BJ (cell line): ENCODE measurements around the gene FMNL2. TPM values are rescaled to one million over a fixed set of nuclear protein-coding genes. Genes with fewer than 3 reads are reported as not detected.

ENCODE experiments used
- CTCF ChIA-PET: fragments of 350-600 bp; formaldehyde crosslinking; extraction: SDS; loops from one replicate; lab custom pipeline; 2021; ENCODE audit warnings: antibody characterized with exemption, inconsistent platforms; lab: Yijun Ruan, JAX
- POLR2A ChIA-PET: fragments of 300-600 bp; sonication (Branson Sonifier 250); formaldehyde crosslinking; extraction: SDS; loops from one replicate; lab custom pipeline; 2021; ENCODE audit warnings: antibody characterized with exemption; lab: Charles Lee
- DNase-seq: peaks from one replicate; pipeline ENCODE4 v3.0.0-alpha.2; 2011; ENCODE audit warnings: low read depth
- H3K27me3 ChIP-seq: 2 replicates; pipeline ENCODE4 v1.6.0; 2011; ENCODE audit warnings: low read length; ENCODE audit not compliant: control insufficient read depth, insufficient read depth
- H3K36me3 ChIP-seq: 2 replicates; pipeline ENCODE4 v1.5.1; 2011; ENCODE audit warnings: low read length; ENCODE audit not compliant: control insufficient read depth, insufficient read depth
- H3K4me3 ChIP-seq: 2 replicates; pipeline ENCODE4 v1.5.1; 2011; ENCODE audit warnings: low read depth, mild to moderate bottlenecking, control low read depth, low read length
- polyA plus RNA-seq: library from polyadenylated mRNA; depleted of rRNA; stranded (reverse); fragments of >200 nt; gene quantifications from 2 replicates; pipeline ENCODE4 v1.2.3, GENCODE V29; 2011
- TF ChIP-seq, protein P1 (sequence below): IDR thresholded peaks from 2 replicates; pipeline ENCODE4 v1.5.1; 2011; ENCODE audit warnings: low read depth, mild to moderate bottlenecking, control low read depth, inconsistent platforms, low read length, moderate library complexity; ENCODE audit not compliant: insufficient read depth

Gene FMNL2
- polyA plus RNA-seq, 1 experiment = 2.4 TPM

DNA sequence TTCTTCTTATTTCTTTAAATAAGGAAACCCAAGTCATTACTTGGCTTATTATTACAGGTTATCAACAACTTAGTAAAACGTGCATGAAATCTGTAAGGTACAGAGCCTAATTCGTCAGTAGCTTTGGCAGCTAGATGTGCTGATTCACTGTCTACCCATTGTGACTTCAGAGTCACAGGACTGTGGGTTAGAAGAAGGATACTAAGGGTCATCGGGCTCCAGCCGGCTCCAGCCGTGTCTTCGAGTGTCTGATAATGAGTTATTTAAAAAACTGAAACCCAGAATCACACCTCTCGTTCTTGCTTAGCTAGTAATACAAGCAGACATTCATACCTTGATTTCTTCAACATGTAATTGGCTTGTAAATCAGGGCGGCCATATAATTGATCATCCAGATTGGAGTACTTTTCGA is 170.5 kb downstream of the FMNL2 start:
- no peaks in the 10 kb centered on the region for H3K27me3 ChIP-seq
- ChIA-PET CTCF (no interaction called here), POLR2A (no interaction called here)
- no peak overlapping the region for H3K4me3 ChIP-seq
- no peaks in the 10 kb centered on the region for H3K36me3 ChIP-seq
- no peak for DNase-seq
- TF ChIP-seq, protein P1, sequence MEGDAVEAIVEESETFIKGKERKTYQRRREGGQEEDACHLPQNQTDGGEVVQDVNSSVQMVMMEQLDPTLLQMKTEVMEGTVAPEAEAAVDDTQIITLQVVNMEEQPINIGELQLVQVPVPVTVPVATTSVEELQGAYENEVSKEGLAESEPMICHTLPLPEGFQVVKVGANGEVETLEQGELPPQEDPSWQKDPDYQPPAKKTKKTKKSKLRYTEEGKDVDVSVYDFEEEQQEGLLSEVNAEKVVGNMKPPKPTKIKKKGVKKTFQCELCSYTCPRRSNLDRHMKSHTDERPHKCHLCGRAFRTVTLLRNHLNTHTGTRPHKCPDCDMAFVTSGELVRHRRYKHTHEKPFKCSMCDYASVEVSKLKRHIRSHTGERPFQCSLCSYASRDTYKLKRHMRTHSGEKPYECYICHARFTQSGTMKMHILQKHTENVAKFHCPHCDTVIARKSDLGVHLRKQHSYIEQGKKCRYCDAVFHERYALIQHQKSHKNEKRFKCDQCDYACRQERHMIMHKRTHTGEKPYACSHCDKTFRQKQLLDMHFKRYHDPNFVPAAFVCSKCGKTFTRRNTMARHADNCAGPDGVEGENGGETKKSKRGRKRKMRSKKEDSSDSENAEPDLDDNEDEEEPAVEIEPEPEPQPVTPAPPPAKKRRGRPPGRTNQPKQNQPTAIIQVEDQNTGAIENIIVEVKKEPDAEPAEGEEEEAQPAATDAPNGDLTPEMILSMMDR = no peak

GRCh38 chr2:152506843-152507242 is 171.9 kb downstream of the FMNL2 start:
- POLR2A ChIA-PET = interaction anchor here (0.6 kb wide), 1 partner anchor 47 kb away, joined by 3 read pairs; no protein-coding TSS in a partner anchor
- TF ChIP-seq, protein P1 = no peak

GRCh38 chr2:152507907-152508306 is 172.9 kb downstream of the FMNL2 start:
- POLR2A ChIA-PET = no interaction called here
- Histone ChIP-seq H3K36me3 (no peaks in the 10 kb centered on the region), H3K4me3 (no peak overlapping the region), H3K27me3 (no peaks in the 10 kb centered on the region)
- no peak for DNase-seq
- CTCF ChIA-PET = interaction anchor here (0.6 to 1.3 kb wide), 3 partner anchors 10 to 33 kb away, joined by 3 read pairs; no protein-coding TSS in a partner anchor
- TF ChIP-seq, protein P1 = no peak

More at GRCh38 chr2:152506843-152507242, 171.9 kb downstream of the FMNL2 start:
- no peak for DNase-seq
- Histone ChIP-seq H3K36me3 (no peaks in the 10 kb centered on the region), H3K27me3 (no peaks in the 10 kb centered on the region), H3K4me3 (no peak overlapping the region)
- CTCF ChIA-PET = interaction anchor here (1.3 kb wide), 1 partner anchor 34 kb away, joined by 3 read pairs; no protein-coding TSS in a partner anchor

DNA sequence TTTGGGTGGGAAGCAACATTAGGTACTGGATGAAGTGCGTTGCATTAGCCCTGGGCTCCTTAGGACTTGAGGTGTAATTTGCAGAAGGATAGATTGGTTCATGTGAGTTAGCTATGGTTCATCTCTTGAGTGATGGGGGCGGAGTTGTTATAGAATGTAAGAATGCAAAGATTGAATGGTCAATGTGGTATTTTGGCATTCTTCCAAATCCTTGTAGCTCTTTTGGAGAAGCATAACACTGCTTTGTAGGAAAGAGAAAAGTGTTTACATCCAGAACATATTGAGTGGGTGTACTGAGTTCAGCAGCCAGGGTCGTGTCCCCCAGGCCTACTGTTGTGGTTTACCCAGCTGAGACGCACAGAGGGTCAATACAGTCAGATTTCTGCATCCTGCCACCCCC is 173.5 kb downstream of the FMNL2 start:
- Histone ChIP-seq H3K4me3 (no peak overlapping the region), H3K27me3 (no peaks in the 10 kb centered on the region), H3K36me3 (no peaks in the 10 kb centered on the region)
- TF ChIP-seq, protein P1 = no peak
- ChIA-PET CTCF (interaction anchor here (1.0 kb wide), 1 partner anchor 10 kb away, joined by 3 read pairs; no protein-coding TSS in a partner anchor), POLR2A (no interaction called here)
- DNase-seq = no peak

DNA sequence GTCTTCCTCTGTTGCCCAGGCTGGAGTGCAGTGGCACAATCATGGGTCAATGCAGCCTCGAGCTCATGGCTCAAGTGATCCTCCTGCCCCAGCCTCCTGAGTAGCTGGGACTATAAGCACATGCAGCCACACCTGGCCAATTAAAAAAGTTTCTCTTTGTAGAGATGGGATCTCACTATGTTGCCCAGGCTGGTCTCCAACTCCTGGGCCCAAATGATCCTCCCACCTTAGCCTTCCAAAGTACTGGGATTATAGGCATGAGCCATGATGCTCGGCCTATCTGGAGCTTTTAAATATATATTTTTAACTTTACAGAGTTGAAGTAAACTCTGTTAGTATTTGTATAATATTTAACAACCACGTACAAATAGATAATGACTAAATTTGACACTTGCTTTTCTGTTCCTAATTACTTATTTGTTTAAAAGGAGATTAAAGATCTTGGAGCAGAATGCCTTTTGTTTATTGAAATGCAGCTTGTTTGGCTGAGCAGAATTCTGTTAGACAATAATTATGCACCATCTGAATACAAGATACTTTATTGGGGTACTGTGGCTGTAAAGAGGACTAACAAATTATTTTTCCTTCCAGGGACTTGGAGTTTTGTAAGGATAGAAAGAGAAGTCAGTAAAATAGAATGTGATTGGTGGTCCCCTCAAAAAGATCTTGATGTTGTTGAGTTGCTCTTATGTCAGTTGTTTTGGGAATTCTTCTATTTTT is 175.0 kb downstream of the FMNL2 start:
- CTCF ChIA-PET = interaction anchor here (1.3 kb wide), 1 partner anchor 14 kb away, joined by 4 read pairs; no protein-coding TSS in a partner anchor
- no peak for DNase-seq
- POLR2A ChIA-PET = no interaction called here
- Histone ChIP-seq H3K27me3 (no peaks in the 10 kb centered on the region), H3K36me3 (no peaks in the 10 kb centered on the region), H3K4me3 (no peak overlapping the region)
- TF ChIP-seq, protein P1 = no peak
